ENCODE data around the gene HDHD5.

Gene HDHD5

GRCh38 chr22:17109976-17110375 lies 49.1 kb downstream of the HDHD5 start:
- TF ChIP-seq, protein P1, sequence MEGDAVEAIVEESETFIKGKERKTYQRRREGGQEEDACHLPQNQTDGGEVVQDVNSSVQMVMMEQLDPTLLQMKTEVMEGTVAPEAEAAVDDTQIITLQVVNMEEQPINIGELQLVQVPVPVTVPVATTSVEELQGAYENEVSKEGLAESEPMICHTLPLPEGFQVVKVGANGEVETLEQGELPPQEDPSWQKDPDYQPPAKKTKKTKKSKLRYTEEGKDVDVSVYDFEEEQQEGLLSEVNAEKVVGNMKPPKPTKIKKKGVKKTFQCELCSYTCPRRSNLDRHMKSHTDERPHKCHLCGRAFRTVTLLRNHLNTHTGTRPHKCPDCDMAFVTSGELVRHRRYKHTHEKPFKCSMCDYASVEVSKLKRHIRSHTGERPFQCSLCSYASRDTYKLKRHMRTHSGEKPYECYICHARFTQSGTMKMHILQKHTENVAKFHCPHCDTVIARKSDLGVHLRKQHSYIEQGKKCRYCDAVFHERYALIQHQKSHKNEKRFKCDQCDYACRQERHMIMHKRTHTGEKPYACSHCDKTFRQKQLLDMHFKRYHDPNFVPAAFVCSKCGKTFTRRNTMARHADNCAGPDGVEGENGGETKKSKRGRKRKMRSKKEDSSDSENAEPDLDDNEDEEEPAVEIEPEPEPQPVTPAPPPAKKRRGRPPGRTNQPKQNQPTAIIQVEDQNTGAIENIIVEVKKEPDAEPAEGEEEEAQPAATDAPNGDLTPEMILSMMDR (IDR thresholded peaks at IDR 0.05; ENCODE audit: low read depth, low read length, missing control alignments), result no peak
- Histone ChIP-seq H3K27me3 (replicated peaks) (no peaks in the 10 kb centered on the region), H3K36me3 (replicated peaks) (peaks cover 22% of the 10 kb centered on the region), H3K4me3 (ENCODE audit: low read depth, low read length) (no peak overlapping the region), H3K27ac (no peak overlapping the region)
- in situ Hi-C loops (cut with HindIII; ENCODE audit: low pct_ligation_motif_present, low sequenced_read_pairs), result no loop called here
- no peak for DNase-seq

DNA sequence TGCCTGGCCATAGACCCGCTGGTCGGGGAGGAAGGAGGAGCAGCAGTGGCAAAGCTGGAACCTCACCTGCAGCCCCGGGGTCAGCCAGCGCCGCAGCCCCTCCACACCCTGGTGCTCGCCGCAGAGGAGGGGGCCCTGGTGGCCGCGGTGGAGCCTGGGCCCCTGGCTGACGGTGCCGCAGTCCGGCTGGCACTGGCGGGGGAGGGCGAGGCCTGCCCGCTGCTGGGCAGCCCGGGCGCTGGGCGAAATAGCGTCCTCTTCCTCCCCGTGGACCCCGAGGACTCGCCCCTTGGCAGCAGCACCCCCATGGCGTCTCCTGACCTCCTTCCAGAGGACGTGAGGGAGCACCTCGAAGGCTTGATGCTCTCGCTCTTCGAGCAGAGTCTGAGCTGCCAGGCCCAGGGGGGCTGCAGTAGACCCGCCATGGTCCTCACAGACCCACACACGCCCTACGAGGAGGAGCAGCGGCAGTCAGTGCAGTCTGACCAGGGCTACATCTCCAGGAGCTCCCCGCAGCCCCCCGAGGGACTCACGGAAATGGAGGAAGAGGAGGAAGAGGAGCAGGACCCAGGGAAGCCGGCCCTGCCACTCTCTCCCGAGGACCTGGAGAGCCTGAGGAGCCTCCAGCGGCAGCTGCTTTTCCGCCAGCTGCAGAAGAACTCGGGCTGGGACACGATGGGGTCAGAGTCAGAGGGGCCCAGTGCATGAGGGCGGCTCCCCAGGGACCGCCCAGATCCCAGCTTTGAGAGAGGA lies 49.8 kb downstream of the HDHD5 start:
- Histone ChIP-seq H3K27me3 (replicated peaks) (no peaks in the 10 kb centered on the region), H3K4me3 (ENCODE audit: low read depth, low read length) (no peak overlapping the region), H3K27ac (no peak overlapping the region), H3K36me3 (replicated peaks) (peaks cover 25% of the 10 kb centered on the region)
- no peak for DNase-seq
- in situ Hi-C loops (cut with HindIII; ENCODE audit: low pct_ligation_motif_present, low sequenced_read_pairs), result no loop called here
- TF ChIP-seq, protein P1 (IDR thresholded peaks at IDR 0.05; ENCODE audit: low read depth, low read length, missing control alignments), result no peak

DNA sequence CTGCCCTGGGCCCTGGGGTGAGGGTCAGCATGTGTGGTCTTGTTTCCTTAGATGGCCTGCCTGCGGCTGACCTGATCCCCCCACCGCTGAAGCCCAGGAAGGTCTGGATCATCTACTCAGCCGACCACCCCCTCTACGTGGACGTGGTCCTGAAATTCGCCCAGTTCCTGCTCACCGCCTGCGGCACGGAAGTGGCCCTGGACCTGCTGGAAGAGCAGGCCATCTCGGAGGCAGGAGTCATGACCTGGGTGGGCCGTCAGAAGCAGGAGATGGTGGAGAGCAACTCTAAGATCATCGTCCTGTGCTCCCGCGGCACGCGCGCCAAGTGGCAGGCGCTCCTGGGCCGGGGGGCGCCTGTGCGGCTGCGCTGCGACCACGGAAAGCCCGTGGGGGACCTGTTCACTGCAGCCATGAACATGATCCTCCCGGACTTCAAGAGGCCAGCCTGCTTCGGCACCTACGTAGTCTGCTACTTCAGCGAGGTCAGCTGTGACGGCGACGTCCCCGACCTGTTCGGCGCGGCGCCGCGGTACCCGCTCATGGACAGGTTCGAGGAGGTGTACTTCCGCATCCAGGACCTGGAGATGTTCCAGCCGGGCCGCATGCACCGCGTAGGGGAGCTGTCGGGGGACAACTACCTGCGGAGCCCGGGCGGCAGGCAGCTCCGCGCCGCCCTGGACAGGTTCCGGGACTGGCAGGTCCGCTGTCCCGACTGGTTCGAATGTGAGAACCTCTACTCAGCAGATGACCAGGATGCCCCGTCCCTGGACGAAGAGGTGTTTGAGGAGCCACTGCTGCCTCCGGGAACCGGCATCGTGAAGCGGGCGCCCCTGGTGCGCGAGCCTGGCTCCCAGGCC lies 50.6 kb downstream of the HDHD5 start:
- Histone ChIP-seq H3K36me3 (replicated peaks) (peaks cover 25% of the 10 kb centered on the region), H3K27me3 (replicated peaks) (no peaks in the 10 kb centered on the region), H3K4me3 (ENCODE audit: low read depth, low read length) (no peak overlapping the region), H3K27ac (no peak overlapping the region)
- no peak for DNase-seq
- in situ Hi-C loops (cut with HindIII; ENCODE audit: low pct_ligation_motif_present, low sequenced_read_pairs), result no loop called here
- TF ChIP-seq, protein P1 (IDR thresholded peaks at IDR 0.05; ENCODE audit: low read depth, low read length, missing control alignments), result no peak

DNA sequence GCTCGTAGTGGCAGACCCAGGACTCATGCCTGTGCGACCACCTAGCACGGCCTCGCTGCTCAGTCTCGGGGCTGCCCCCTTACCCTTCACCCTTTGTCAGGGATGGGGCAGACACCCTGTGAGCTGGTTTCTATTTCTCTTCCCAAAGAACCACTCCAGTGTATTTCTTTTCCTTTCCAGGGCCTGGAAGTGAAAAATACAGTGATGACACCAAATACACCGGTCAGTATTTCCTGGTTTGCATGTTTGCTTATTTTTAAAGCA lies 51.6 kb downstream of the HDHD5 start:
- no peaks in the 10 kb centered on the region for H3K27me3 ChIP-seq (replicated peaks)
- no peak overlapping the region for H3K4me3 ChIP-seq (ENCODE audit: low read depth, low read length)
- no peak for DNase-seq
- peaks cover 26% of the 10 kb centered on the region for H3K36me3 ChIP-seq (replicated peaks)
- in situ Hi-C loops (cut with HindIII; ENCODE audit: low pct_ligation_motif_present, low sequenced_read_pairs), result no loop called here
- H3K27ac ChIP-seq, result no peak overlapping the region
- TF ChIP-seq, protein P1 (IDR thresholded peaks at IDR 0.05; ENCODE audit: low read depth, low read length, missing control alignments), result no peak

DNA sequence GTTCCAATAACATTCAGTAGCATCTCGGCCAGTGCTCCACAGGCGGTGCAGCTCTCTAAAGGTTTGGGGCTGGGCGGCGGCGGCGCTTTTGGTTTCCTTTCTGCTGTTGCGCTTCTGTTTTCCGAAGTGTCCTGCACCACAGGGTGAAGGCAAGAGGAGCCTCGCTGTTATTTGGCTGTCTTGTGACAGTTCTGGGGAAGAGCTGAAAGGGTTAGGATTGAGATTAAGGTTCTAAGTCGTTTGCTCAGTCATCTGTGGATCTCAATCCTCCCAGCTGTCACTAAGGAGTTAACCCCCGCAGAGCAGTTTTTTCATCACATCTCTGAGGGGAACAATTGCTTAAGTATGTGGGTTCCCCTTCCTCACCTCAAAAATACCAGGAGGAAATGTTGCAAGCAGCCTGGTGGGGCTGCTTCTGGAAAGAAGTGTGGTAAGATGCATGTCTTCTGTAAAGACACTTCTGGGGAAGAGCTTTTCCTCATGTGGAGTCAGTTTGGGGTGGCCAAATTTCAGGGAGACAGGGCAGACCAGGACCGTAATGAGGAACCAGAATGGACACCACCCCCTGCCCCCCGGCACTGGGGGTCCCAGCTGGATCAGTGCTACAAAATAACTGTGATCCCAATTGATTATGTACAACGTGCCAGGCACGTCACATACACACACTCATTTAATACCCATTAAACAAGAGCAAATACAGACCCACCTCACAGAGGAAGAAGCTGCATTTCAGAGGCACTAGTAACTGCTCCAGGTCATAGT lies 52.1 kb downstream of the HDHD5 start:
- H3K27ac ChIP-seq, result no peak overlapping the region
- TF ChIP-seq, protein P1 (IDR thresholded peaks at IDR 0.05; ENCODE audit: low read depth, low read length, missing control alignments), result no peak
- H3K4me3 ChIP-seq (ENCODE audit: low read depth, low read length), result no peak overlapping the region
- in situ Hi-C loops (cut with HindIII; ENCODE audit: low pct_ligation_motif_present, low sequenced_read_pairs), result no loop called here
- no peaks in the 10 kb centered on the region for H3K27me3 ChIP-seq (replicated peaks)
- no peak for DNase-seq
- H3K36me3 ChIP-seq (replicated peaks), result peaks cover 31% of the 10 kb centered on the region
